Caco-2 (cell line): ENCODE results near the gene PELI2. TPM values are rescaled to one million over a fixed set of nuclear protein-coding genes. Genes with fewer than 3 reads are reported as not detected.

Experiments used
- BruUV-seq: library from RNA; stranded (reverse); fragments of 400-500 nt; replicated peaks from 2 replicates; lab custom pipeline; 2021; lab: Mats Ljungman, UMichigan
- CTCF ChIA-PET: fragments of 300-600 bp; sonication (Branson Sonifier 250); formaldehyde crosslinking; loops from one replicate; lab custom pipeline; 2022; ENCODE audit warnings: antibody characterized with exemption; lab: Charles Lee
- POLR2A ChIA-PET: fragments of 300-600 bp; sonication (Branson Sonifier 250); formaldehyde crosslinking; loops from one replicate; lab custom pipeline; 2022; ENCODE audit warnings: antibody characterized with exemption; lab: Charles Lee
- DNase-seq, 2 experiments: peaks; one replicate each; pipeline versions ENCODE4 v3.0.0 to v3.0.0-alpha.2; 2020 to 2022
- H3K27me3 ChIP-seq: replicated peaks from 2 replicates; pipeline ENCODE4 v1.6.0; 2011; ENCODE audit warnings: low read length; ENCODE audit not compliant: control insufficient read depth, insufficient read depth
- H3K36me3 ChIP-seq: 2 replicates; pipeline ENCODE4 v1.5.1; 2011; ENCODE audit warnings: low read length; ENCODE audit not compliant: control insufficient read depth, insufficient read depth
- H3K4me1 ChIP-seq: fragments of 250-450 bp; sonication (Bioruptor Pico); 2 replicates; pipeline ENCODE4 v1.5.1; 2020; ENCODE audit warnings: mild to moderate bottlenecking
- H3K4me3 ChIP-seq: 2 replicates; pipeline ENCODE4 v1.5.1; 2011; ENCODE audit warnings: low read depth, mild to moderate bottlenecking, control low read depth, low read length
- H3K9me3 ChIP-seq: fragments of 250-450 bp; sonication (Bioruptor Pico); 2 replicates; pipeline ENCODE4 v1.5.1; 2020; ENCODE audit warnings: mild to moderate bottlenecking, moderate library complexity
- H3K27ac Mint-ChIP-seq: one replicate; pipeline ENCODE4 v1.8.0; 2022; ENCODE audit warnings: mixed read lengths; ENCODE audit not compliant: unreplicated experiment
- H3K27me3 Mint-ChIP-seq: one replicate; pipeline ENCODE4 v1.8.0; 2022; ENCODE audit warnings: mixed read lengths; ENCODE audit not compliant: insufficient read depth, unreplicated experiment
- H3K36me3 Mint-ChIP-seq: one replicate; pipeline ENCODE4 v1.8.0; 2022; ENCODE audit warnings: mild to moderate bottlenecking, mixed read lengths; ENCODE audit not compliant: insufficient read depth, unreplicated experiment
- H3K4me1 Mint-ChIP-seq: one replicate; pipeline ENCODE4 v1.8.0; 2022; ENCODE audit warnings: low read depth, mixed read lengths; ENCODE audit not compliant: unreplicated experiment
- H3K4me3 Mint-ChIP-seq: one replicate; pipeline ENCODE4 v1.8.0; 2022; ENCODE audit warnings: mild to moderate bottlenecking, moderate library complexity, mixed read lengths; ENCODE audit not compliant: unreplicated experiment
- H3K9me3 Mint-ChIP-seq: one replicate; pipeline ENCODE4 v1.8.0; 2022; ENCODE audit warnings: mixed read lengths; ENCODE audit not compliant: unreplicated experiment
- intact Hi-C: fragments of 100-400 bp; cut with micrococcal nuclease; formaldehyde crosslinking; loops from one replicate; pipeline ENCODE4 v1.10.0; 2022; ENCODE audit not compliant: unreplicated experiment
- total RNA-seq: library from RNA; stranded (reverse); gene quantifications from 2 replicates; pipeline ENCODE4 v1.2.3, GENCODE V29; 2022
- TF ChIP-seq, protein P1 (sequence below), 2 experiments: fragments of 200-600 bp in 1 of 2; IDR thresholded peaks; 1 replicate in 1 of 2; 2 replicates in 1 of 2; pipeline versions ENCODE4 v1.5.1 to v1.8.0; 2011 to 2022; ENCODE audit warnings: antibody characterized with exemption in 1 of 2, control low read depth in 1 of 2, inconsistent platforms in 1 of 2, low read depth in 1 of 2, low read length in 1 of 2, mild to moderate bottlenecking in 1 of 2, moderate library complexity in 1 of 2; ENCODE audit not compliant: insufficient read depth in 1 of 2, severe bottlenecking in 1 of 2, unreplicated experiment in 1 of 2

The PELI2 gene
- total RNA-seq, 1 experiment from 2014 or later, result 8.5 TPM

DNA sequence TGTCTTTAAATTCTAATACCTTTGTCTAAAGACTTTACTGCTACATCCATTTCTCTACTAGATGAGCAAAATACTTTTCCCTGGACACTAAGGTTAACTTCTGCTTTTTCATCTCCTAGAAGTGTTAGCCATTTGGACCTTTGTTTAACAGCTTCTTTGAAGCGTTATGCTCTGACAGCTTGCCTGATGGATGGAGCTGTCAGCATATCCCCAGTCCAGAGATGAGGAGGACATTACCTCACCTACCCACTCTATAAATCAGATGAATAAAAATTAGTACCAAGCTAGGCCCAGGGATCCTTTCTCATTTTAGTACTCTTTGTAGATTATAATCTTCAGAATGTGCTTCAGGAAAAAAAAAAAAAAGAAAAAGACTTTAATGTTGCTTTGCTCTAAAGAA is 222.7 kb downstream of the PELI2 start:
- BruUV-seq, result no TSS peak
- ChIA-PET POLR2A (no interaction called here), CTCF (no interaction called here)
- H3K4me1 ChIP-seq, result peaks cover 17% of the 10 kb centered on the region
- no peak overlapping the region for H3K4me3 ChIP-seq
- no peaks in the 10 kb centered on the region for H3K9me3 Mint-ChIP-seq
- TF ChIP-seq, protein P1, sequence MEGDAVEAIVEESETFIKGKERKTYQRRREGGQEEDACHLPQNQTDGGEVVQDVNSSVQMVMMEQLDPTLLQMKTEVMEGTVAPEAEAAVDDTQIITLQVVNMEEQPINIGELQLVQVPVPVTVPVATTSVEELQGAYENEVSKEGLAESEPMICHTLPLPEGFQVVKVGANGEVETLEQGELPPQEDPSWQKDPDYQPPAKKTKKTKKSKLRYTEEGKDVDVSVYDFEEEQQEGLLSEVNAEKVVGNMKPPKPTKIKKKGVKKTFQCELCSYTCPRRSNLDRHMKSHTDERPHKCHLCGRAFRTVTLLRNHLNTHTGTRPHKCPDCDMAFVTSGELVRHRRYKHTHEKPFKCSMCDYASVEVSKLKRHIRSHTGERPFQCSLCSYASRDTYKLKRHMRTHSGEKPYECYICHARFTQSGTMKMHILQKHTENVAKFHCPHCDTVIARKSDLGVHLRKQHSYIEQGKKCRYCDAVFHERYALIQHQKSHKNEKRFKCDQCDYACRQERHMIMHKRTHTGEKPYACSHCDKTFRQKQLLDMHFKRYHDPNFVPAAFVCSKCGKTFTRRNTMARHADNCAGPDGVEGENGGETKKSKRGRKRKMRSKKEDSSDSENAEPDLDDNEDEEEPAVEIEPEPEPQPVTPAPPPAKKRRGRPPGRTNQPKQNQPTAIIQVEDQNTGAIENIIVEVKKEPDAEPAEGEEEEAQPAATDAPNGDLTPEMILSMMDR (IDR thresholded peaks at IDR 0.05; ENCODE audit: insufficient read depth in 1 of 2, low read depth in 1 of 2, low read length in 1 of 2, severe bottlenecking in 1 of 2, unreplicated experiment in 1 of 2), result no peak
- no peaks in the 10 kb centered on the region for H3K36me3 ChIP-seq
- no peak for DNase-seq
- no peaks in the 10 kb centered on the region for H3K36me3 Mint-ChIP-seq
- no peaks in the 10 kb centered on the region for H3K27me3 Mint-ChIP-seq
- H3K27me3 ChIP-seq, result no peaks in the 10 kb centered on the region
- H3K4me3 Mint-ChIP-seq, result no peak overlapping the region
- no peaks in the 10 kb centered on the region for H3K9me3 ChIP-seq
- intact Hi-C loops, result loop anchor here (1.0 to 5.0 kb wide), 2 partner anchors 634 to 904 kb away; no protein-coding TSS in a partner anchor
- H3K27ac Mint-ChIP-seq, result no peak overlapping the region
- peaks cover 14% of the 10 kb centered on the region for H3K4me1 Mint-ChIP-seq

DNA sequence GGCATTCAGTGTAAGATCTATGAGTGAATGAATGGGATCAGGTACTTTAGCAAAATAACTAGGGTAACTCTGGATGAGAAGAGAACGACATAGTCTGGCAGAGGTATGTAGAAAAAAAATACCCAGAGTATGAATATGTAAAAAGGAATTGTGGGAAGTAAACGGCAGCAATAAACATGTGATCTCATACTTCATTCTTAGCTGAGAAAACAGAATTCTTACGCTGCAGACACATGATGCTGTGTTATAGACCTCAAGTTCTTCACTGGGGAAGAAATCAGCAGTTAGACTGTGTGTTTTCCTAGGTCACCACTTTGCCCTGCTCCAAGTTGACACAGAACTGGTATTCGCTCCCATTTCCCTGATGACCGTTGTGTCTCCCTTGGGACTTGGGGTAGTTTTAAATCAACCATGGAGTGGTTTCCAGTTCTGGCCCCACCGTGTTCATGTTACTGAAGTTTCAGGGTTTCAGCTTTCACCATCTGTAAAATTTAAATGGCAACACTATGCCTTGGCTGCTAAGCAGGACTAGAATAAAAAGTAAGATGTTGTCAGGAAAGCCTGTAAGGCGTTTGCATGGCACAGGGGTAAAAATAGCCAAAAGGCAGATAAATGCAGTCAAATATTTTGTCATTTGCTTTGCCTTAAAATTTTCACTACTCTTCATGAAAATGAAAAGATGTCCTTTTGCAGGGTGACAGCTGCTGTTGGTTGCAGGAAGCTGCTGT is 223.7 kb downstream of the PELI2 start:
- H3K4me3 Mint-ChIP-seq, result no peak overlapping the region
- H3K27me3 Mint-ChIP-seq, result no peaks in the 10 kb centered on the region
- no peak for DNase-seq
- peaks cover 17% of the 10 kb centered on the region for H3K4me1 ChIP-seq
- no peaks in the 10 kb centered on the region for H3K27me3 ChIP-seq
- TF ChIP-seq, protein P1 (IDR thresholded peaks at IDR 0.05; ENCODE audit: insufficient read depth in 1 of 2, low read depth in 1 of 2, low read length in 1 of 2, severe bottlenecking in 1 of 2, unreplicated experiment in 1 of 2), result no peak
- ChIA-PET CTCF (no interaction called here), POLR2A (no interaction called here)
- no peaks in the 10 kb centered on the region for H3K9me3 Mint-ChIP-seq
- no peaks in the 10 kb centered on the region for H3K9me3 ChIP-seq
- H3K4me1 Mint-ChIP-seq, result peaks cover 14% of the 10 kb centered on the region
- H3K27ac Mint-ChIP-seq, result no peak overlapping the region
- intact Hi-C loops, result loop anchor here (5.0 kb wide), 1 partner anchor 905 kb away; no protein-coding TSS in a partner anchor
- no peak overlapping the region for H3K4me3 ChIP-seq
- no peaks in the 10 kb centered on the region for H3K36me3 ChIP-seq
- no TSS peak for BruUV-seq
- no peaks in the 10 kb centered on the region for H3K36me3 Mint-ChIP-seq

DNA sequence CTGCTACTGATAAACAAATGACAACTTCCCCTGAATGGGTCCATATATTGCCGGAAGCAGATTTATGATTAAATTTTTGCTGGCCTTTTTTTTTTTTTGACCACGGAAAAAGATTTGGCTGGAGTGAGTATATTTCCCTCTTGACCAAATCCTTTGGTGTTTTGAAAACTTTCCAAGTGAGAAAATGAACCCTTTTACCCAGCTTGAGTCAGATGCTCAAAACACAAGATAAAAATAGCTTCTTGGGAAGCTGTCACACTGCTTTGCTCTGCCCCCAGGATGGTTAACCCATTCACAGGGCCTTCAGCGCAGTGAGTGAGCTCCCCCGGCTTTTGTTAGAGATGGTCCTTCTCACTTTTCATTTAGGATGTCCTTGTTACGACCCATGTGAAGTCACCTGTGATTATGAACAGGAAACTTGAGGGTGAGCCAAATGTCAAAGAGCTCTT is 224.3 kb downstream of the PELI2 start:
- Mint-ChIP-seq H3K4me1 (peaks cover 14% of the 10 kb centered on the region), H3K36me3 (no peaks in the 10 kb centered on the region), H3K4me3 (no peak overlapping the region), H3K27ac (no peak overlapping the region), H3K9me3 (no peaks in the 10 kb centered on the region), H3K27me3 (no peaks in the 10 kb centered on the region)
- Histone ChIP-seq H3K4me1 (peaks cover 17% of the 10 kb centered on the region), H3K36me3 (no peaks in the 10 kb centered on the region), H3K9me3 (no peaks in the 10 kb centered on the region), H3K27me3 (no peaks in the 10 kb centered on the region), H3K4me3 (no peak overlapping the region)
- no TSS peak for BruUV-seq
- intact Hi-C loops, result loop anchor here (5.0 kb wide), 1 partner anchor 905 kb away; no protein-coding TSS in a partner anchor
- no peak for DNase-seq
- TF ChIP-seq, protein P1 (IDR thresholded peaks at IDR 0.05; ENCODE audit: insufficient read depth in 1 of 2, low read depth in 1 of 2, low read length in 1 of 2, severe bottlenecking in 1 of 2, unreplicated experiment in 1 of 2), result no peak
- CTCF ChIA-PET, result interaction anchor here (0.7 kb wide), 1 partner anchor 16 kb away, joined by 8 read pairs; no protein-coding TSS in a partner anchor
- POLR2A ChIA-PET, result no interaction called here
